SJSA1 (cell line): ENCODE data around the gene TUBB2A. TPM values are rescaled to one million over a fixed set of nuclear protein-coding genes. Genes with fewer than 3 reads are reported as not detected.
"Not testable (repeated sequence)": the region's sequence is repeated elsewhere in the genome, so short reads cannot be mapped to it uniquely, and the experiment has no call there.

Experiments used
- DNase-seq, 2 experiments: peaks; one replicate each; pipeline ENCODE4 v3.0.0-alpha.2; 2015 to 2020; ENCODE audit warnings: low spot score in 2 of 2, low read depth in 1 of 2
- H3K27ac ChIP-seq: fragments of 250-450 bp; sonication (Bioruptor Pico); 2 replicates; pipeline ENCODE4 v1.5.1; 2020; ENCODE audit warnings: mild to moderate bottlenecking, moderate library complexity
- H3K27me3 ChIP-seq: fragments of 250-450 bp; sonication (Bioruptor Pico); replicated peaks from 2 replicates; pipeline ENCODE4 v1.5.1; 2020; ENCODE audit warnings: mild to moderate bottlenecking, moderate library complexity
- H3K36me3 ChIP-seq: fragments of 250-450 bp; sonication (Bioruptor Pico); 2 replicates; pipeline ENCODE4 v1.5.1; 2020; ENCODE audit warnings: mild to moderate bottlenecking
- H3K4me1 ChIP-seq: fragments of 250-450 bp; sonication (Bioruptor Pico); replicated peaks from 2 replicates; pipeline ENCODE4 v1.6.1; 2021; ENCODE audit warnings: mild to moderate bottlenecking
- H3K4me3 ChIP-seq: fragments of 250-450 bp; sonication (Bioruptor Pico); 2 replicates; pipeline ENCODE4 v1.5.1; 2020; ENCODE audit warnings: mild to moderate bottlenecking
- H3K9me3 ChIP-seq: fragments of 250-450 bp; sonication (Bioruptor Pico); replicated peaks from 2 replicates; pipeline ENCODE4 v1.5.1; 2020; ENCODE audit warnings: mild to moderate bottlenecking
- total RNA-seq: library from RNA; depleted of rRNA; stranded (reverse); fragments of >200 nt; shearing (Covaris generic); gene quantifications from 2 replicates; pipeline ENCODE4 v1.2.3, GENCODE V29; 2014

The TUBB2A gene
- total RNA-seq, 1 experiment from 2014 or later: 289 TPM

- H3K27me3 ChIP-seq, H3K4me1 ChIP-seq, H3K9me3 ChIP-seq: not testable (repeated sequence)
- Histone ChIP-seq H3K27ac (peak overlapping the region; percentile 95), H3K4me3 (peak overlapping the region; percentile 91), H3K36me3 (peaks cover 42% of the 10 kb centered on the region)
- DNase-seq: peak; percentile 41 to 53
Measured at GRCh38 chr6:3156184-3157130, 887 bp downstream of the TUBB2A start.

GRCh38 chr6:3155416-3155815, 1.9 kb downstream of the TUBB2A start:
- H3K36me3 ChIP-seq: peaks cover 42% of the 10 kb centered on the region
- H3K9me3 ChIP-seq, DNase-seq, H3K27ac ChIP-seq, H3K4me1 ChIP-seq, H3K4me3 ChIP-seq, H3K27me3 ChIP-seq: not testable (repeated sequence)

- DNase-seq: no peak
- Histone ChIP-seq H3K4me1 (no peaks in the 10 kb centered on the region; the same call in 1 of the 2 replicates), H3K4me3 (no peak overlapping the region), H3K27ac (no peak overlapping the region), H3K27me3 (no peaks in the 10 kb centered on the region), H3K9me3 (no peaks in the 10 kb centered on the region), H3K36me3 (peaks cover 45% of the 10 kb centered on the region)
Measured at GRCh38 chr6:3152689-3153088, 4.7 kb downstream of the TUBB2A start.

GRCh38 chr6:3151691-3152090, 5.7 kb downstream of the TUBB2A start:
- Histone ChIP-seq H3K4me1 (no peaks in the 10 kb centered on the region; the same call in 1 of the 2 replicates), H3K27ac (no peak overlapping the region), H3K9me3 (no peaks in the 10 kb centered on the region), H3K27me3 (no peaks in the 10 kb centered on the region), H3K36me3 (peaks cover 44% of the 10 kb centered on the region), H3K4me3 (no peak overlapping the region)
- DNase-seq: no peak

GRCh38 chr6:3147914-3148757, 9.2 kb downstream of the TUBB2A start:
- DNase-seq: no peak
- Histone ChIP-seq H3K27me3 (no peaks in the 10 kb centered on the region), H3K9me3 (no peaks in the 10 kb centered on the region)

GRCh38 chr6:3144571-3144970, 12.8 kb downstream of the TUBB2A start:
- Histone ChIP-seq H3K27me3 (no peaks in the 10 kb centered on the region), H3K36me3 (peaks cover 22% of the 10 kb centered on the region), H3K9me3 (no peaks in the 10 kb centered on the region), H3K4me1 (peaks cover 3% of the 10 kb centered on the region), H3K27ac (no peak overlapping the region), H3K4me3 (no peak overlapping the region)
- DNase-seq: no peak

More at GRCh38 chr6:3147914-3148757, 9.2 kb downstream of the TUBB2A start:
- Histone ChIP-seq H3K27ac (no peak overlapping the region), H3K4me3 (no peak overlapping the region), H3K36me3 (peaks cover 29% of the 10 kb centered on the region), H3K4me1 (no peaks in the 10 kb centered on the region)

GRCh38 chr6:3143158-3143557, 14.2 kb downstream of the TUBB2A start:
- no peak overlapping the region for H3K27ac ChIP-seq
- peaks cover 30% of the 10 kb centered on the region for H3K36me3 ChIP-seq
- H3K27me3 ChIP-seq: no peaks in the 10 kb centered on the region
- DNase-seq: no peak
- H3K4me1 ChIP-seq: peaks cover 18% of the 10 kb centered on the region
- no peak overlapping the region for H3K4me3 ChIP-seq
- H3K9me3 ChIP-seq: no peaks in the 10 kb centered on the region

- H3K27ac ChIP-seq: no peak overlapping the region
- no peaks in the 10 kb centered on the region for H3K27me3 ChIP-seq
- no peaks in the 10 kb centered on the region for H3K9me3 ChIP-seq
- no peak overlapping the region for H3K4me3 ChIP-seq
- peaks cover 32% of the 10 kb centered on the region for H3K36me3 ChIP-seq
- H3K4me1 ChIP-seq: peaks cover 20% of the 10 kb centered on the region
- DNase-seq: no peak
Measured at GRCh38 chr6:3142536-3142935, 14.8 kb downstream of the TUBB2A start.

GRCh38 chr6:3140201-3140600, 17.1 kb downstream of the TUBB2A start:
- Histone ChIP-seq H3K27me3 (no peaks in the 10 kb centered on the region), H3K36me3 (peaks cover 39% of the 10 kb centered on the region), H3K9me3 (no peaks in the 10 kb centered on the region), H3K4me3 (no peak overlapping the region), H3K27ac (no peak overlapping the region), H3K4me1 (peaks cover 27% of the 10 kb centered on the region)
- DNase-seq: no peak

- H3K36me3 ChIP-seq: peaks cover 39% of the 10 kb centered on the region
- no peak overlapping the region for H3K27ac ChIP-seq
- no peak overlapping the region for H3K4me3 ChIP-seq
- no peaks in the 10 kb centered on the region for H3K9me3 ChIP-seq
- H3K27me3 ChIP-seq: no peaks in the 10 kb centered on the region
- no peak for DNase-seq
- H3K4me1 ChIP-seq: peaks cover 27% of the 10 kb centered on the region
Measured at GRCh38 chr6:3139090-3139903, 18.0 kb downstream of the TUBB2A start.

- peak overlapping the region; percentile 22 for H3K27ac ChIP-seq
- no peak overlapping the region for H3K4me3 ChIP-seq
- peaks cover 37% of the 10 kb centered on the region for H3K36me3 ChIP-seq
- no peaks in the 10 kb centered on the region for H3K9me3 ChIP-seq
- H3K27me3 ChIP-seq: no peaks in the 10 kb centered on the region
- no peak for DNase-seq
- H3K4me1 ChIP-seq: peaks cover 27% of the 10 kb centered on the region
Measured at GRCh38 chr6:3138341-3138740, 19.0 kb downstream of the TUBB2A start.

- H3K27ac ChIP-seq: peak overlapping the region; percentile 22; the same call in 1 of the 2 replicates
- H3K27me3 ChIP-seq, H3K9me3 ChIP-seq, H3K4me3 ChIP-seq, DNase-seq: not testable (repeated sequence)
- H3K36me3 ChIP-seq: peaks cover 35% of the 10 kb centered on the region
- peaks cover 27% of the 10 kb centered on the region for H3K4me1 ChIP-seq
Measured at GRCh38 chr6:3137873-3138272, 19.5 kb downstream of the TUBB2A start.

GRCh38 chr6:3137057-3137777, 20.1 kb downstream of the TUBB2A start:
- no peak for DNase-seq
- Histone ChIP-seq H3K27ac (peak overlapping the region; percentile 17; the same call in 1 of the 2 replicates), H3K4me1 (peaks cover 27% of the 10 kb centered on the region), H3K4me3 (no peak overlapping the region), H3K36me3 (peaks cover 31% of the 10 kb centered on the region), H3K27me3 (no peaks in the 10 kb centered on the region), H3K9me3 (no peaks in the 10 kb centered on the region)
